ENCODE measurements around the gene MTMR1.

MTMR1 gene

GRCh38 chrX:150649096-150649870, 43.9 kb upstream of the MTMR1 start:
- no peak for TF ChIP-seq CTCF (IDR thresholded peaks at IDR 0.05)
- no peak for DNase-seq
- Mint-ChIP-seq H3K4me3 (no peak overlapping the region), H3K27me3 (ENCODE audit: low read depth, poor library complexity) (no peaks in the 10 kb centered on the region), H3K36me3 (ENCODE audit: low read depth) (peaks cover 9% of the 10 kb centered on the region), H3K9me3 (peaks cover 16% of the 10 kb centered on the region), H3K27ac (no peak overlapping the region), H3K4me1 (peaks cover 21% of the 10 kb centered on the region)

GRCh38 chrX:150651906-150652305, 41.3 kb upstream of the MTMR1 start:
- no peak for TF ChIP-seq CTCF (IDR thresholded peaks at IDR 0.05)
- no peaks in the 10 kb centered on the region for H3K27me3 Mint-ChIP-seq (ENCODE audit: low read depth, poor library complexity)
- H3K9me3 Mint-ChIP-seq: peaks cover 26% of the 10 kb centered on the region
- peaks cover 9% of the 10 kb centered on the region for H3K4me1 Mint-ChIP-seq
- H3K27ac Mint-ChIP-seq: no peak overlapping the region
- no peak for DNase-seq
- no peak overlapping the region for H3K4me3 Mint-ChIP-seq
- H3K36me3 Mint-ChIP-seq (ENCODE audit: low read depth): peaks cover 27% of the 10 kb centered on the region

- peaks cover 41% of the 10 kb centered on the region for H3K36me3 Mint-ChIP-seq (ENCODE audit: low read depth)
- H3K4me1 Mint-ChIP-seq: no peaks in the 10 kb centered on the region
- H3K9me3 Mint-ChIP-seq: peaks cover 28% of the 10 kb centered on the region
- TF ChIP-seq CTCF (IDR thresholded peaks at IDR 0.05): no peak
- DNase-seq: no peak
- H3K4me3 Mint-ChIP-seq: no peak overlapping the region
- H3K27me3 Mint-ChIP-seq (ENCODE audit: low read depth, poor library complexity): no peaks in the 10 kb centered on the region
- H3K27ac Mint-ChIP-seq: no peak overlapping the region
Observed at GRCh38 chrX:150655788-150656187, 37.4 kb upstream of the MTMR1 start.

- Mint-ChIP-seq H3K4me3 (no peak overlapping the region), H3K27me3 (ENCODE audit: low read depth, poor library complexity) (no peaks in the 10 kb centered on the region), H3K4me1 (no peaks in the 10 kb centered on the region), H3K36me3 (ENCODE audit: low read depth) (peaks cover 54% of the 10 kb centered on the region), H3K27ac (no peak overlapping the region), H3K9me3 (peaks cover 36% of the 10 kb centered on the region)
- DNase-seq: no peak
- no peak for TF ChIP-seq CTCF (IDR thresholded peaks at IDR 0.05)
Observed at GRCh38 chrX:150663073-150663472, 30.1 kb upstream of the MTMR1 start.

GRCh38 chrX:150664290-150664689, 28.9 kb upstream of the MTMR1 start:
- no peak for TF ChIP-seq CTCF (IDR thresholded peaks at IDR 0.05)
- H3K36me3 Mint-ChIP-seq (ENCODE audit: low read depth): peaks cover 54% of the 10 kb centered on the region
- no peaks in the 10 kb centered on the region for H3K27me3 Mint-ChIP-seq (ENCODE audit: low read depth, poor library complexity)
- peaks cover 43% of the 10 kb centered on the region for H3K9me3 Mint-ChIP-seq
- H3K4me1 Mint-ChIP-seq: no peaks in the 10 kb centered on the region
- no peak overlapping the region for H3K27ac Mint-ChIP-seq
- H3K4me3 Mint-ChIP-seq: no peak overlapping the region
- DNase-seq: no peak

GRCh38 chrX:150676221-150676620, 17.0 kb upstream of the MTMR1 start:
- Mint-ChIP-seq H3K4me3 (no peak overlapping the region), H3K27ac (no peak overlapping the region), H3K36me3 (ENCODE audit: low read depth) (no peaks in the 10 kb centered on the region), H3K4me1 (no peaks in the 10 kb centered on the region), H3K9me3 (peaks cover 31% of the 10 kb centered on the region), H3K27me3 (ENCODE audit: low read depth, poor library complexity) (no peaks in the 10 kb centered on the region)
- DNase-seq: no peak
- TF ChIP-seq CTCF (IDR thresholded peaks at IDR 0.05): no peak

Measured in nephron progenitor cell (in vitro differentiated cells).